ENCODE measurements around the gene ISLR2. TPM values are rescaled to one million over a fixed set of nuclear protein-coding genes. Genes with fewer than 3 reads are reported as not detected.

The ISLR2 gene
- total RNA-seq, 2 donors from 2014 or later, result not detected

GRCh38 chr15:74175271-74176191, 45.1 kb downstream of the ISLR2 start:
- Mint-ChIP-seq H3K4me3 (no peak overlapping the region), H3K27me3 (ENCODE audit: insufficient read depth) (no peaks in the 10 kb centered on the region), H3K9me3 (no peaks in the 10 kb centered on the region), H3K4me1 (peaks cover 6% of the 10 kb centered on the region), H3K36me3 (ENCODE audit: low read depth) (no peaks in the 10 kb centered on the region), H3K27ac (no peak overlapping the region)
- Histone ChIP-seq H3K4me1 (ENCODE audit: control insufficient read depth, insufficient read depth, low read length) (no peaks in the 10 kb centered on the region), H3K4me3 (ENCODE audit: low read length) (no peak overlapping the region), H3K36me3 (ENCODE audit: control insufficient read depth, insufficient read depth, low read length) (no peaks in the 10 kb centered on the region), H3K9me3 (ENCODE audit: control insufficient read depth, low read length) (no peaks in the 10 kb centered on the region), H3K27me3 (ENCODE audit: control insufficient read depth, insufficient read depth, low read length, poor library complexity, severe bottlenecking) (no peaks in the 10 kb centered on the region), H3K9ac (ENCODE audit: extremely low read depth, low read length, poor library complexity, severe bottlenecking) (no peak overlapping the region), H3K27ac (ENCODE audit: low read depth, low read length) (no peak overlapping the region)
- peak; percentile 35 for DNase-seq
- no peak for TF ChIP-seq CTCF (conservative IDR thresholded peaks at IDR 0.05)
- 91 to 92% methylated on average over 24 to 45 of the region's 45 CpGs for WGBS, 2 experiments (ENCODE audit: insufficient coverage in 1 of 2, insufficient read length in 1 of 2)

DNA sequence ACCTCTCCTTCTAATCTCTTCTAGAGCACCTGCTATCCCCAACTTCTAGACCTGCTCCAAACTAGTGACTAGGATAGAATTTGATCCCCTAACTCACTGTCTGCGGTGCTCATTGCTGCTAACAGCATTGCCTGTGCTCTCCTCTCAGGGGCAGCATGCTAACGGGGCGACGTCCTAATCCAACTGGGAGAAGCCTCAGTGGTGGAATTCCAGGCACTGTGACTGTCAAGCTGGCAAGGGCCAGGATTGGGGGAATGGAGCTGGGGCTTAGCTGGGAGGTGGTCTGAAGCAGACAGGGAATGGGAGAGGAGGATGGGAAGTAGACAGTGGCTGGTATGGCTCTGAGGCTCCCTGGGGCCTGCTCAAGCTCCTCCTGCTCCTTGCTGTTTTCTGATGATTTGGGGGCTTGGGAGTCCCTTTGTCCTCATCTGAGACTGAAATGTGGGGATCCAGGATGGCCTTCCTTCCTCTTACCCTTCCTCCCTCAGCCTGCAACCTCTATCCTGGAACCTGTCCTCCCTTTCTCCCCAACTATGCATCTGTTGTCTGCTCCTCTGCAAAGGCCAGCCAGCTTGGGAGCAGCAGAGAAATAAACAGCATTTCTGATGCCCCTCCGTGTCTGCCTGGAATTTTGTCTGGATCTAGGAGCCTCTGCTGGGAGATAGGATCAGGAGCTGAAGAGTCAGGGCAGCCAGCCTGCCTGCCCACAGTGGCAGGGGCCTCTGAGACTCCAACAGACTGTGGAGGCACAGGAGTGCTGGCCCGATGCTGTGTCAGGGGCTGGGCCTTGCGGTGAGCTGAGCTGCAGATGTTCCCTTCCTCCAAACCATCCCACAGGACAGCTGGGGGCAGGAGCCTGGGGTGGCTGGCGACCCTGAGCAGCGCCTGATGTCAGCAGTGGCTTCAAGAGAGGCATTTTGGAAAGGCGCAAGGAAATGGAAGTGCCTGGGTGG, 46.2 kb downstream of the ISLR2 start:
- peak; percentile 51 for TF ChIP-seq CTCF (conservative IDR thresholded peaks at IDR 0.05)
- no peaks in the 10 kb centered on the region for H3K27me3 Mint-ChIP-seq (ENCODE audit: insufficient read depth)
- no peak overlapping the region for H3K4me3 Mint-ChIP-seq
- Histone ChIP-seq H3K9me3 (ENCODE audit: control insufficient read depth, low read length) (no peaks in the 10 kb centered on the region), H3K36me3 (ENCODE audit: control insufficient read depth, insufficient read depth, low read length) (no peaks in the 10 kb centered on the region), H3K4me3 (ENCODE audit: low read length) (no peak overlapping the region), H3K27ac (ENCODE audit: low read depth, low read length) (peak overlapping the region; percentile 53), H3K4me1 (ENCODE audit: control insufficient read depth, insufficient read depth, low read length) (no peaks in the 10 kb centered on the region), H3K9ac (ENCODE audit: extremely low read depth, low read length, poor library complexity, severe bottlenecking) (no peak overlapping the region), H3K27me3 (ENCODE audit: control insufficient read depth, insufficient read depth, low read length, poor library complexity, severe bottlenecking) (no peaks in the 10 kb centered on the region)
- H3K36me3 Mint-ChIP-seq (ENCODE audit: low read depth), result no peaks in the 10 kb centered on the region
- 65 to 81% methylated on average over 4 to 10 of the region's 10 CpGs for WGBS, 2 experiments (ENCODE audit: insufficient coverage in 1 of 2, insufficient read length in 1 of 2)
- H3K4me1 Mint-ChIP-seq, result peaks cover 6% of the 10 kb centered on the region
- DNase-seq, result peak; percentile 83
- H3K27ac Mint-ChIP-seq, result no peak overlapping the region
- no peaks in the 10 kb centered on the region for H3K9me3 Mint-ChIP-seq

DNA sequence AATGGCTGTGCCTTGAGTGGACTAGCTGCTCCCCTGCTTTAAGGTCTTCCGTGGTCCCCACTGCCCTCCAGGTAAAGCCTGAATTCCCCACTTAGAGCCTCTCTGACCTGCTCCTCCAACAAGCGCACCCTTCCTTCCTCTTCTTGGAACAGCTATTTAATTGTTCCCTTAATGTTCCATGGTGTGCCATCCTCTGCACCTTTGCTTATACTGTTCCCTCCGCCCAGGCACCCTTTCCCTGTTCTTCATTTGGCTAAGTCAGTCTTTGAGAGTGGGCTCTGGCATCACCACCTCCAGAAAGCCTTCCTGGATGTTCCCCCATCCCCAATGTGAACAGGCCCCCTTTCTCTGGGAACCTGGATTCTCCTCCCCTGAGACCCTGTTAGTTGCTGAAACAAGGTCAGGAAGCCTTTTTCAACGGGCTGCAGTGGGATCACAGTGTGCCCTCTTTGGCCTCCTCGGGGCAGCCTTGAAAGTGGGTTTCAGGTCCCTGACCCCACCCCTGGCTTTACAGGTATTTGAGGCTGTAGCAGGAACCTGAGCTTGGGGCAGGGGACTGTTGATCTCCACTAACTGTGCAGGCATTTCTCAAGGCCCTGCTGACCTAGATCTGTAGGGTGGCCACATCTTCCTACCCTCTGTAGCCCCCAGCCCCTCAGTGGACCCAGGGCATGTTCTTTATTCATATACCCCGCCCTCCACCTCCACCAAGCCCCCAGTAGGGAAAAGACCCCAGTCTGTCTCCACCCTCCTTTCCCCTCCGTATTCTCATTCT, 48.1 kb downstream of the ISLR2 start:
- DNase-seq, result no peak
- Mint-ChIP-seq H3K36me3 (ENCODE audit: low read depth) (no peaks in the 10 kb centered on the region), H3K4me3 (no peak overlapping the region), H3K27me3 (ENCODE audit: insufficient read depth) (no peaks in the 10 kb centered on the region), H3K9me3 (no peaks in the 10 kb centered on the region), H3K27ac (no peak overlapping the region), H3K4me1 (peaks cover under 1% of the 10 kb centered on the region)
- H3K4me1 ChIP-seq (ENCODE audit: control insufficient read depth, insufficient read depth, low read length), result no peaks in the 10 kb centered on the region
- H3K36me3 ChIP-seq (ENCODE audit: control insufficient read depth, insufficient read depth, low read length), result no peaks in the 10 kb centered on the region
- no peak overlapping the region for H3K4me3 ChIP-seq (ENCODE audit: low read length)
- H3K27ac ChIP-seq (ENCODE audit: low read depth, low read length), result no peak overlapping the region
- 85 to 95% methylated on average over 6 to 7 of the region's 7 CpGs for WGBS, 2 experiments (ENCODE audit: insufficient coverage in 1 of 2, insufficient read length in 1 of 2)
- no peak for TF ChIP-seq CTCF (conservative IDR thresholded peaks at IDR 0.05)
- no peaks in the 10 kb centered on the region for H3K9me3 ChIP-seq (ENCODE audit: control insufficient read depth, low read length)
- no peaks in the 10 kb centered on the region for H3K27me3 ChIP-seq (ENCODE audit: control insufficient read depth, insufficient read depth, low read length, poor library complexity, severe bottlenecking)
- no peak overlapping the region for H3K9ac ChIP-seq (ENCODE audit: extremely low read depth, low read length, poor library complexity, severe bottlenecking)
